ENCODE results near the gene MARCHF9. TPM values are rescaled to one million over a fixed set of nuclear protein-coding genes. Genes with fewer than 3 reads are reported as not detected.

The MARCHF9 gene
- total RNA-seq, 1 experiment from 2014 or later, result 30.3 TPM

GRCh38 chr12:57760347-57760982, 5.6 kb downstream of the MARCHF9 start:
- Histone ChIP-seq H3K4me3 (ENCODE audit: low read length) (no peak overlapping the region), H3K79me2 (ENCODE audit: low read length) (peaks cover 30% of the 10 kb centered on the region), H3K9ac (ENCODE audit: low read length) (no peak overlapping the region), H3K9me2 (replicated peaks; ENCODE audit: insufficient read depth, low read length) (no peaks in the 10 kb centered on the region), H3K9me3 (ENCODE audit: low read length) (no peaks in the 10 kb centered on the region), H2AFZ (ENCODE audit: low read length) (no peak overlapping the region), H3K36me3 (ENCODE audit: insufficient read depth, low read length) (peaks cover 25% of the 10 kb centered on the region), H3K4me1 (ENCODE audit: low read length) (peaks cover 15% of the 10 kb centered on the region), H4K20me1 (ENCODE audit: insufficient read depth, low read depth, low read length) (peaks cover 11% of the 10 kb centered on the region), H3K27ac (ENCODE audit: low read length) (no peak overlapping the region), H3K4me2 (ENCODE audit: low read depth, low read length, poor library complexity, severe bottlenecking) (no peak overlapping the region), H3K27me3 (ENCODE audit: low read length) (no peaks in the 10 kb centered on the region)
- no peak for DNase-seq

GRCh38 chr12:57761391-57761998, 6.6 kb downstream of the MARCHF9 start:
- Histone ChIP-seq H4K20me1 (ENCODE audit: insufficient read depth, low read depth, low read length) (peaks cover 11% of the 10 kb centered on the region), H2AFZ (ENCODE audit: low read length) (no peak overlapping the region), H3K79me2 (ENCODE audit: low read length) (peaks cover 21% of the 10 kb centered on the region), H3K27me3 (ENCODE audit: low read length) (no peaks in the 10 kb centered on the region), H3K9me2 (replicated peaks; ENCODE audit: insufficient read depth, low read length) (no peaks in the 10 kb centered on the region), H3K9me3 (ENCODE audit: low read length) (no peaks in the 10 kb centered on the region), H3K27ac (ENCODE audit: low read length) (no peak overlapping the region), H3K36me3 (ENCODE audit: insufficient read depth, low read length) (peaks cover 25% of the 10 kb centered on the region), H3K4me3 (ENCODE audit: low read length) (no peak overlapping the region), H3K4me1 (ENCODE audit: low read length) (peaks cover 11% of the 10 kb centered on the region), H3K9ac (ENCODE audit: low read length) (no peak overlapping the region), H3K4me2 (ENCODE audit: low read depth, low read length, poor library complexity, severe bottlenecking) (no peak overlapping the region)
- no peak for DNase-seq

GRCh38 chr12:57762463-57762862, 7.6 kb downstream of the MARCHF9 start:
- Histone ChIP-seq H3K9ac (ENCODE audit: low read length) (no peak overlapping the region), H4K20me1 (ENCODE audit: insufficient read depth, low read depth, low read length) (peaks cover 11% of the 10 kb centered on the region), H3K4me1 (ENCODE audit: low read length) (peaks cover 4% of the 10 kb centered on the region; the same call in 1 of the 2 replicates), H3K27ac (ENCODE audit: low read length) (no peak overlapping the region), H3K79me2 (ENCODE audit: low read length) (peaks cover 13% of the 10 kb centered on the region), H3K36me3 (ENCODE audit: insufficient read depth, low read length) (peaks cover 25% of the 10 kb centered on the region), H3K9me3 (ENCODE audit: low read length) (no peaks in the 10 kb centered on the region), H2AFZ (ENCODE audit: low read length) (no peak overlapping the region), H3K4me2 (ENCODE audit: low read depth, low read length, poor library complexity, severe bottlenecking) (no peak overlapping the region), H3K4me3 (ENCODE audit: low read length) (no peak overlapping the region), H3K9me2 (replicated peaks; ENCODE audit: insufficient read depth, low read length) (no peaks in the 10 kb centered on the region), H3K27me3 (ENCODE audit: low read length) (no peaks in the 10 kb centered on the region)
- DNase-seq, result no peak

GRCh38 chr12:57763881-57764661, 9.2 kb downstream of the MARCHF9 start:
- Histone ChIP-seq H3K4me2 (ENCODE audit: low read depth, low read length, poor library complexity, severe bottlenecking) (no peak overlapping the region), H3K9me3 (ENCODE audit: low read length) (no peaks in the 10 kb centered on the region), H3K79me2 (ENCODE audit: low read length) (peaks cover 7% of the 10 kb centered on the region), H3K4me1 (ENCODE audit: low read length) (peaks cover 4% of the 10 kb centered on the region; the same call in 1 of the 2 replicates), H3K27me3 (ENCODE audit: low read length) (no peaks in the 10 kb centered on the region), H3K9me2 (replicated peaks; ENCODE audit: insufficient read depth, low read length) (no peaks in the 10 kb centered on the region), H3K36me3 (ENCODE audit: insufficient read depth, low read length) (peaks cover 10% of the 10 kb centered on the region; the same call in 1 of the 2 replicates), H2AFZ (ENCODE audit: low read length) (no peak overlapping the region), H4K20me1 (ENCODE audit: insufficient read depth, low read depth, low read length) (peaks cover 11% of the 10 kb centered on the region), H3K4me3 (ENCODE audit: low read length) (no peak overlapping the region), H3K9ac (ENCODE audit: low read length) (no peak overlapping the region), H3K27ac (ENCODE audit: low read length) (no peak overlapping the region)
- no peak for DNase-seq

- Histone ChIP-seq H3K27ac (ENCODE audit: low read length) (no peak overlapping the region), H2AFZ (ENCODE audit: low read length) (no peak overlapping the region), H3K9ac (ENCODE audit: low read length) (no peak overlapping the region), H3K27me3 (ENCODE audit: low read length) (no peaks in the 10 kb centered on the region), H4K20me1 (ENCODE audit: insufficient read depth, low read depth, low read length) (peaks cover 10% of the 10 kb centered on the region), H3K79me2 (ENCODE audit: low read length) (peaks cover 4% of the 10 kb centered on the region), H3K9me3 (ENCODE audit: low read length) (no peaks in the 10 kb centered on the region), H3K4me2 (ENCODE audit: low read depth, low read length, poor library complexity, severe bottlenecking) (no peak overlapping the region), H3K4me1 (ENCODE audit: low read length) (peaks cover 4% of the 10 kb centered on the region; the same call in 1 of the 2 replicates), H3K36me3 (ENCODE audit: insufficient read depth, low read length) (peaks cover 9% of the 10 kb centered on the region; the same call in 1 of the 2 replicates), H3K4me3 (ENCODE audit: low read length) (0 out of 2 replicates have a peak overlapping the region, but pooled peaks have one; percentile 0), H3K9me2 (replicated peaks; ENCODE audit: insufficient read depth, low read length) (no peaks in the 10 kb centered on the region)
- DNase-seq, result no peak
These were observed 9.7 kb downstream of the MARCHF9 start for GRCh38 chr12:57764662-57765002.

GRCh38 chr12:57765003-57765697, 10.2 kb downstream of the MARCHF9 start:
- no peak overlapping the region for H3K27ac ChIP-seq (ENCODE audit: low read length)
- no peaks in the 10 kb centered on the region for H3K9me2 ChIP-seq (replicated peaks; ENCODE audit: insufficient read depth, low read length)
- no peak overlapping the region for H3K4me2 ChIP-seq (ENCODE audit: low read depth, low read length, poor library complexity, severe bottlenecking)
- peaks cover 4% of the 10 kb centered on the region; the same call in 1 of the 2 replicates for H3K4me1 ChIP-seq (ENCODE audit: low read length)
- H3K9ac ChIP-seq (ENCODE audit: low read length), result no peak overlapping the region
- DNase-seq, result no peak
- no peaks in the 10 kb centered on the region for H3K27me3 ChIP-seq (ENCODE audit: low read length)
- H4K20me1 ChIP-seq (ENCODE audit: insufficient read depth, low read depth, low read length), result peaks cover 5% of the 10 kb centered on the region
- no peak overlapping the region for H2AFZ ChIP-seq (ENCODE audit: low read length)
- 0 out of 2 replicates have a peak overlapping the region, but pooled peaks have one; percentile 0 for H3K4me3 ChIP-seq (ENCODE audit: low read length)
- no peaks in the 10 kb centered on the region for H3K9me3 ChIP-seq (ENCODE audit: low read length)
- H3K36me3 ChIP-seq (ENCODE audit: insufficient read depth, low read length), result peaks cover 3% of the 10 kb centered on the region; the same call in 1 of the 2 replicates
- H3K79me2 ChIP-seq (ENCODE audit: low read length), result no peaks in the 10 kb centered on the region

GRCh38 chr12:57765698-57766463, 11.0 kb downstream of the MARCHF9 start:
- Histone ChIP-seq H3K27me3 (ENCODE audit: low read length) (no peaks in the 10 kb centered on the region), H2AFZ (ENCODE audit: low read length) (no peak overlapping the region), H4K20me1 (ENCODE audit: insufficient read depth, low read depth, low read length) (no peaks in the 10 kb centered on the region), H3K9me3 (ENCODE audit: low read length) (no peaks in the 10 kb centered on the region), H3K4me2 (ENCODE audit: low read depth, low read length, poor library complexity, severe bottlenecking) (no peak overlapping the region), H3K36me3 (ENCODE audit: insufficient read depth, low read length) (peaks cover 4% of the 10 kb centered on the region; the same call in 1 of the 2 replicates), H3K9ac (ENCODE audit: low read length) (no peak overlapping the region), H3K4me3 (ENCODE audit: low read length) (no peak overlapping the region), H3K27ac (ENCODE audit: low read length) (no peak overlapping the region), H3K4me1 (ENCODE audit: low read length) (peaks cover 9% of the 10 kb centered on the region), H3K79me2 (ENCODE audit: low read length) (peaks cover 5% of the 10 kb centered on the region), H3K9me2 (replicated peaks; ENCODE audit: insufficient read depth, low read length) (no peaks in the 10 kb centered on the region)
- no peak for DNase-seq
